ENCODE data around the gene ATXN3L. TPM values are rescaled to one million over a fixed set of nuclear protein-coding genes. Genes with fewer than 3 reads are reported as not detected.

ATXN3L gene
- total and polyA plus RNA-seq, 4 donors = not detected

- Histone ChIP-seq H3K36me3 (ENCODE audit: control insufficient read depth in 4 of 4, insufficient read depth in 3 of 4, low read depth in 1 of 4, low read length in 3 of 4) (no peaks in the 10 kb centered on the region), H3K4me3 (ENCODE audit: low read depth in 1 of 3, low read length in 3 of 3) (no peak overlapping the region), H3K27ac (ENCODE audit: low read depth in 1 of 2, low read length in 2 of 2) (no peak overlapping the region), H3K9me3 (ENCODE audit: control insufficient read depth in 4 of 4, low read length in 3 of 4) (peaks cover 0 to 2% (median 0%) of the 10 kb centered on the region in 4 donors), H3K27me3 (ENCODE audit: control insufficient read depth in 4 of 4, insufficient read depth in 4 of 4, low read length in 3 of 4) (no peaks in the 10 kb centered on the region), H3K4me1 (ENCODE audit: control insufficient read depth in 4 of 4, insufficient read depth in 4 of 4, low read length in 3 of 4) (no peaks in the 10 kb centered on the region), H3K9ac (ENCODE audit: low read depth in 1 of 2, low read length in 2 of 2) (no peak overlapping the region)
- 94% methylated on average over 1 of the region's 1 CpG for WGBS
- DNase-seq (ENCODE audit: low spot score) = no peak
- TF ChIP-seq MAX (IDR thresholded peaks at IDR 0.05) = no peak
- TF ChIP-seq ZBTB33 (IDR thresholded peaks at IDR 0.05) = no peak
These were observed 49.5 kb downstream of the ATXN3L start for GRCh38 chrX:13270360-13270759.

GRCh38 chrX:13268874-13269273 is 51.0 kb downstream of the ATXN3L start:
- WGBS = 84% methylated on average over 1 of the region's 1 CpG
- no peak for DNase-seq (ENCODE audit: low spot score)
- Histone ChIP-seq H3K4me3 (ENCODE audit: low read depth in 1 of 3, low read length in 3 of 3) (no peak overlapping the region), H3K9me3 (ENCODE audit: control insufficient read depth in 4 of 4, low read length in 3 of 4) (peaks cover 0 to 4% (median 0%) of the 10 kb centered on the region in 4 donors), H3K27me3 (ENCODE audit: control insufficient read depth in 4 of 4, insufficient read depth in 4 of 4, low read length in 3 of 4) (no peaks in the 10 kb centered on the region), H3K4me1 (ENCODE audit: control insufficient read depth in 4 of 4, insufficient read depth in 4 of 4, low read length in 3 of 4) (no peaks in the 10 kb centered on the region), H3K36me3 (ENCODE audit: control insufficient read depth in 4 of 4, insufficient read depth in 3 of 4, low read depth in 1 of 4, low read length in 3 of 4) (no peaks in the 10 kb centered on the region), H3K27ac (ENCODE audit: low read depth in 1 of 2, low read length in 2 of 2) (no peak overlapping the region), H3K9ac (ENCODE audit: low read depth in 1 of 2, low read length in 2 of 2) (no peak overlapping the region)
- TF ChIP-seq CTCF (IDR thresholded peaks at IDR 0.05; ENCODE audit: low read depth, low read length, missing input control) (no peak), FOXA2 (IDR thresholded peaks at IDR 0.05) (no peak), JUND (IDR thresholded peaks at IDR 0.05) (no peak), RAD21 (IDR thresholded peaks at IDR 0.05) (no peak), HNF4G (IDR thresholded peaks at IDR 0.05) (no peak), ATF3 (IDR thresholded peaks at IDR 0.05) (no peak), GABPA (IDR thresholded peaks at IDR 0.05 in 1 of 2, conservative IDR thresholded peaks at IDR 0.05 in 1 of 2) (no peak), MAX (IDR thresholded peaks at IDR 0.05) (no peak), EGR1 (IDR thresholded peaks at IDR 0.05; ENCODE audit: low read depth in 2 of 2) (no peak), NR2F2 (IDR thresholded peaks at IDR 0.05) (no peak), SP1 (IDR thresholded peaks at IDR 0.05) (no peak)

Other genes with a start within 250 kb of the ATXN3L start
- under 1 TPM in 1 of 2 donors, not detected in 1; 0.23 TPM for gene EGFL6, start 249.5 kb upstream of the ATXN3L start, total RNA-seq
- gene EGFL6, start 249.5 kb upstream of the ATXN3L start, polyA plus RNA-seq = under 1 TPM in 1 of 2 donors, not detected in 1; 0.02 TPM

Measured in liver (tissue), 9 donors.